Liver (tissue), 9 donors: ENCODE data around the gene NOL4L. TPM values are rescaled to one million over a fixed set of nuclear protein-coding genes. Genes with fewer than 3 reads are reported as not detected.

Experiments
- DNase-seq: peaks from one replicate; pipeline ENCODE4 v3.0.0-alpha.2; 2017; ENCODE audit warnings: low spot score
- H3K27ac ChIP-seq, 2 donors: one replicate each; pipeline ENCODE4 v1.7.0; 2013; ENCODE audit warnings: inconsistent platforms in 2 of 2, low read length in 2 of 2, control low read depth in 1 of 2, low read depth in 1 of 2, mild to moderate bottlenecking in 1 of 2
- H3K27me3 ChIP-seq, 4 donors: one replicate each; pipeline versions ENCODE4 v1.6.1 to v1.7.0; 2013; ENCODE audit warnings: low read length in 3 of 4, inconsistent platforms in 1 of 4, mild to moderate bottlenecking in 1 of 4, moderate library complexity in 1 of 4; ENCODE audit not compliant: control insufficient read depth in 4 of 4, insufficient read depth in 4 of 4
- H3K36me3 ChIP-seq, 4 donors: one replicate each; pipeline versions ENCODE4 v1.6.1 to v1.7.0; 2013; ENCODE audit warnings: low read length in 3 of 4, mild to moderate bottlenecking in 3 of 4, low read depth in 1 of 4, moderate library complexity in 1 of 4; ENCODE audit not compliant: control insufficient read depth in 4 of 4, insufficient read depth in 3 of 4
- H3K4me1 ChIP-seq, 4 donors: one replicate each; pipeline versions ENCODE4 v1.6.1 to v1.7.0; 2013; ENCODE audit warnings: low read length in 3 of 4, mild to moderate bottlenecking in 3 of 4, moderate library complexity in 1 of 4; ENCODE audit not compliant: control insufficient read depth in 4 of 4, insufficient read depth in 4 of 4
- H3K4me3 ChIP-seq, 3 donors: one replicate each; pipeline versions ENCODE4 v1.6.1 to v1.7.0; 2013; ENCODE audit warnings: low read length in 3 of 3, control low read depth in 1 of 3, low read depth in 1 of 3, mild to moderate bottlenecking in 1 of 3
- H3K9ac ChIP-seq, 2 donors: one replicate each; pipeline ENCODE4 v1.7.0; 2013; ENCODE audit warnings: low read length in 2 of 2, mild to moderate bottlenecking in 2 of 2, moderate library complexity in 2 of 2, control low read depth in 1 of 2, low read depth in 1 of 2
- H3K9me3 ChIP-seq, 4 donors: one replicate each; pipeline versions ENCODE4 v1.6.1 to v1.7.0; 2013; ENCODE audit warnings: low read length in 3 of 4; ENCODE audit not compliant: control insufficient read depth in 4 of 4
- CTCF ChIP-seq: fragments of 150-350 bp; IDR thresholded peaks from 2 replicates; pipeline ENCODE4 v1.5.1; 2017; ENCODE audit warnings: improper control_type of control experiment, low read depth, low read length; ENCODE audit not compliant: missing input control
- EGR1 ChIP-seq, 2 donors: IDR thresholded peaks; 2 replicates each; pipeline ENCODE4 v1.6.1; 2016 to 2018; ENCODE audit warnings: antibody characterized with exemption in 2 of 2, low read depth in 2 of 2
- FOXA1 ChIP-seq: IDR thresholded peaks from 2 replicates; pipeline ENCODE4 v1.6.1; 2016; ENCODE audit warnings: antibody characterized with exemption
- FOXA2 ChIP-seq: IDR thresholded peaks from 2 replicates; pipeline ENCODE4 v1.6.1; 2016; ENCODE audit warnings: antibody characterized with exemption
- GABPA ChIP-seq, 2 donors: IDR thresholded peaks in 1 of 2; conservative IDR thresholded peaks in 1 of 2; 2 replicates each; pipeline ENCODE4 v1.6.1; 2016; ENCODE audit warnings: antibody characterized with exemption in 2 of 2, mild to moderate bottlenecking in 1 of 2, moderate library complexity in 1 of 2
- HNF4A ChIP-seq, 2 donors: conservative IDR thresholded peaks; 2 replicates each; pipeline ENCODE4 v1.6.1; 2016; ENCODE audit warnings: antibody characterized with exemption in 2 of 2, mild to moderate bottlenecking in 2 of 2
- JUND ChIP-seq, 2 donors: IDR thresholded peaks; 2 replicates each; pipeline ENCODE4 v1.6.1; 2016; ENCODE audit warnings: antibody characterized with exemption in 2 of 2
- NR2F2 ChIP-seq: IDR thresholded peaks from 2 replicates; pipeline ENCODE4 v1.6.1; 2016; ENCODE audit warnings: antibody characterized with exemption
- RAD21 ChIP-seq, 2 donors: IDR thresholded peaks; 2 replicates each; pipeline ENCODE4 v1.6.1; 2016; ENCODE audit warnings: antibody characterized with exemption in 2 of 2, mild to moderate bottlenecking in 2 of 2
- REST ChIP-seq: IDR thresholded peaks from 2 replicates; pipeline ENCODE4 v1.6.1; 2016; ENCODE audit warnings: antibody characterized with exemption, mild to moderate bottlenecking
- RXRA ChIP-seq, 2 donors: IDR thresholded peaks; 2 replicates each; pipeline ENCODE4 v1.6.1; 2017 to 2018; ENCODE audit warnings: antibody characterized with exemption in 2 of 2, mild to moderate bottlenecking in 1 of 2
- SP1 ChIP-seq: IDR thresholded peaks from 2 replicates; pipeline ENCODE4 v1.6.1; 2018; ENCODE audit warnings: antibody characterized with exemption, mild to moderate bottlenecking
- TAF1 ChIP-seq: conservative IDR thresholded peaks from 2 replicates; pipeline ENCODE4 v1.6.1; 2016; ENCODE audit warnings: antibody characterized with exemption, mild to moderate bottlenecking
- YY1 ChIP-seq: IDR thresholded peaks from 2 replicates; pipeline ENCODE4 v1.6.1; 2016; ENCODE audit warnings: antibody characterized with exemption, mild to moderate bottlenecking
- WGBS: extraction: QIAGEN DNeasy Blood & Tissue Kit; methylation state at CpG from one replicate; pipeline ENCODE4 v1.1.7; 2013; 5-methylcytosine and 5-hydroxymethylcytosine counted together
- polyA plus RNA-seq, 2 donors: library from polyadenylated mRNA; stranded (reverse) in 1 of 2; unstranded in 1 of 2; fragments of 200-250 nt in 1 of 2; fragments of >200 nt in 1 of 2; fragmentation: Nextera tagmentation in 1 of 2; extraction: Ambion mirVana in 1 of 2; gene quantifications; one replicate each; pipeline versions ENCODE4 v1.2.1 to v1.2.3, GENCODE V29; 2013 to 2015
- total RNA-seq, 2 donors: library from RNA; depleted of rRNA; stranded (reverse); fragments of >200 nt; gene quantifications; one replicate each; pipeline ENCODE4 v1.2.3, GENCODE V29; 2014
- TF ChIP-seq, protein P1 (sequence below): IDR thresholded peaks from 2 replicates; pipeline ENCODE4 v1.6.1; 2016; ENCODE audit warnings: antibody characterized with exemption
- TF ChIP-seq, protein P2 (sequence below): IDR thresholded peaks from 2 replicates; pipeline ENCODE4 v1.6.1; 2016; ENCODE audit warnings: antibody characterized with exemption
- TF ChIP-seq, protein P3 (sequence below): IDR thresholded peaks from 2 replicates; pipeline ENCODE4 v1.6.1; 2016; ENCODE audit warnings: antibody characterized with exemption
- donor health status: healthy.
- donor health status: healthy.
- donor health status: healthy.
- donor health status: healthy.
- donor health status: healthy.

NOL4L gene
- total and polyA plus RNA-seq, 4 donors, result 2.2 to 6.8 (median 4.3) TPM

DNA sequence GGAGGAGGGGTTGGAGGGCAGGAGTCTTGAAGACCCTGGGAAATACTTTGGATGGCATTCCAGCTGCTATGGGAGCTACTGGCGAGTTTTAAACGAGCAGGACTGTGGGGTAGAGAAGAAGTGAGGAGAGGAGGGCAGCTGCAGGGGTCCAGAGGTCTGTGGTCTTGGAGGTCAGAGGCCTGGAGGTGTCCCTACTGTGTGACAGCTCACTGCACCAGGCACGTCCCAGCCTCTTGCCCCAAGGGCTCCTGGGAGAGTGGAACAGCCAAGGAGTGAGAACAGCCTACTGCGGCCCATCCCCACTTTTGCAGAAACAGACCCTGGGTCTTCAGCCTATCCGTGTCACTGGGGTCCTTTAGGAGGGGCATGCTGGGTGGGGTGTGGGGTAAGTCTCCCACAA is 2.9 kb upstream of the NOL4L start:
- no peak overlapping the region for H3K27ac ChIP-seq
- no peaks in the 10 kb centered on the region for H3K36me3 ChIP-seq
- no peak overlapping the region for H3K9ac ChIP-seq
- no peak for TF ChIP-seq JUND (IDR thresholded peaks at IDR 0.05)
- TF ChIP-seq, protein P1, sequence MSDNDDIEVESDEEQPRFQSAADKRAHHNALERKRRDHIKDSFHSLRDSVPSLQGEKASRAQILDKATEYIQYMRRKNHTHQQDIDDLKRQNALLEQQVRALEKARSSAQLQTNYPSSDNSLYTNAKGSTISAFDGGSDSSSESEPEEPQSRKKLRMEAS, result no peak
- no peak for TF ChIP-seq YY1
- TF ChIP-seq GABPA (IDR thresholded peaks at IDR 0.05 in 1 of 2, conservative IDR thresholded peaks at IDR 0.05 in 1 of 2), result no peak
- TF ChIP-seq RAD21 (IDR thresholded peaks at IDR 0.05), result no peak
- no peak for TF ChIP-seq TAF1
- TF ChIP-seq RXRA (IDR thresholded peaks at IDR 0.05), result no peak
- TF ChIP-seq EGR1 (IDR thresholded peaks at IDR 0.05; ENCODE audit: low read depth in 2 of 2), result no peak
- no peak for TF ChIP-seq HNF4A (conservative IDR thresholded peaks at IDR 0.05)
- TF ChIP-seq, protein P2, sequence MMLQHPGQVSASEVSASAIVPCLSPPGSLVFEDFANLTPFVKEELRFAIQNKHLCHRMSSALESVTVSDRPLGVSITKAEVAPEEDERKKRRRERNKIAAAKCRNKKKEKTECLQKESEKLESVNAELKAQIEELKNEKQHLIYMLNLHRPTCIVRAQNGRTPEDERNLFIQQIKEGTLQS, result no peak
- TF ChIP-seq, protein P3, sequence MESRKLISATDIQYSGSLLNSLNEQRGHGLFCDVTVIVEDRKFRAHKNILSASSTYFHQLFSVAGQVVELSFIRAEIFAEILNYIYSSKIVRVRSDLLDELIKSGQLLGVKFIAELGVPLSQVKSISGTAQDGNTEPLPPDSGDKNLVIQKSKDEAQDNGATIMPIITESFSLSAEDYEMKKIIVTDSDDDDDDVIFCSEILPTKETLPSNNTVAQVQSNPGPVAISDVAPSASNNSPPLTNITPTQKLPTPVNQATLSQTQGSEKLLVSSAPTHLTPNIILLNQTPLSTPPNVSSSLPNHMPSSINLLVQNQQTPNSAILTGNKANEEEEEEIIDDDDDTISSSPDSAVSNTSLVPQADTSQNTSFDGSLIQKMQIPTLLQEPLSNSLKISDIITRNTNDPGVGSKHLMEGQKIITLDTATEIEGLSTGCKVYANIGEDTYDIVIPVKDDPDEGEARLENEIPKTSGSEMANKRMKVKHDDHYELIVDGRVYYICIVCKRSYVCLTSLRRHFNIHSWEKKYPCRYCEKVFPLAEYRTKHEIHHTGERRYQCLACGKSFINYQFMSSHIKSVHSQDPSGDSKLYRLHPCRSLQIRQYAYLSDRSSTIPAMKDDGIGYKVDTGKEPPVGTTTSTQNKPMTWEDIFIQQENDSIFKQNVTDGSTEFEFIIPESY, result no peak
- no peak for TF ChIP-seq NR2F2
- TF ChIP-seq FOXA1, result no peak
- no peak for TF ChIP-seq CTCF
- TF ChIP-seq REST, result no peak
- no peak for TF ChIP-seq FOXA2
- no peak for TF ChIP-seq SP1
- peaks cover 3 to 12% (median 7%) of the 10 kb centered on the region in 4 donors for H3K4me1 ChIP-seq
- DNase-seq, result no peak
- no peak overlapping the region for H3K4me3 ChIP-seq
- no peaks in the 10 kb centered on the region for H3K9me3 ChIP-seq
- peaks cover 0 to 8% (median 3%) of the 10 kb centered on the region in 4 donors for H3K27me3 ChIP-seq
- 83% methylated on average over 5 of the region's 5 CpGs for WGBS
